GM19240 (cell line): Measurements from ENCODE around the gene C7orf25.

Experiments used
- DNase-seq: peaks from one replicate; pipeline ENCODE4 v3.0.0; 2011; ENCODE audit warnings: low spot score; ENCODE audit not compliant: insufficient read length

C7orf25 gene

GRCh38 chr7:42911454-42912447 is at the start of gene C7orf25:
Gene C7orf25 (minus strand): TSS chr7:42912070. CDS start chr7:42910900, 1,170 bp downstream.
- peak; percentile 71 for DNase-seq

DNA sequence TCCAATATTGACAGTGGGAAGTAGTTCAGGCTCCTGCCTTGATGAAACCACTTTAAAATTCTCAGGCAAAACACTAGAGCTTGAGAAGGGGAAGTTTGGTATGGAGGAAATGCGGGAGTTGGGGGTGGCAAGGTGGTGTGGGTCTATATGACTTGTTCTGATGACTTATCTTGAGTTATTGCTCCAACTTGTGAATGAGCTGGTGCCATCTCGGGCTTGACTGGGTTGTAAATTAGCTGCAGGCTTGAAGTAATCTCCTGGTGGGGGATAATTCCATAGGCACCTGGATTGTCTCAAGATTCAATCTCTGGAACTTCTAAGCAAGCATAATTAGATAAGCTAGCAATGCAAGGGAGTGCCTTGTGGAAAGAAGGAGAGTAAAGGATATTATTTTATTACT is 49.3 kb upstream of the C7orf25 start:
- no peak for DNase-seq

- DNase-seq = no peak
These were observed 48.9 kb upstream of the C7orf25 start for GRCh38 chr7:42960762-42961161.

DNA sequence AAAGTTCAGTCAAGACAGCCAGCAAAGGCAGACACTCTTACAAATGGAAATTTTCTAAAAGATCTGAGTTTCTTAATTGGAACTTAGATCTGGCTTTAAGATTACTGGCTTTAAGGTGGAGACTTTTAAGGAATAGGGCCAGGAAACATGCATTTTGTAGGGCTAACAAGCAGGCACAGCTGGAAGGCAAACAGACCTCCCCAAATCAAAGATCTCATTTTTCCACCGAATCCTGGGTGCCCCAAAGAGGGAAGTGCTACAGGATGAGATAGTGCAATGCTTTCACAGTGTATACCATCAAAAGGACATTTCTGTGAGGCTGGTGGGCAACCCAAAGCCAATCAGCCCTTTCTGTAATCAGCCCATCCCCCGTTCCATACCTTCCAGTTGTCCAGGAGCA is 47.7 kb upstream of the C7orf25 start:
- DNase-seq = no peak

DNA sequence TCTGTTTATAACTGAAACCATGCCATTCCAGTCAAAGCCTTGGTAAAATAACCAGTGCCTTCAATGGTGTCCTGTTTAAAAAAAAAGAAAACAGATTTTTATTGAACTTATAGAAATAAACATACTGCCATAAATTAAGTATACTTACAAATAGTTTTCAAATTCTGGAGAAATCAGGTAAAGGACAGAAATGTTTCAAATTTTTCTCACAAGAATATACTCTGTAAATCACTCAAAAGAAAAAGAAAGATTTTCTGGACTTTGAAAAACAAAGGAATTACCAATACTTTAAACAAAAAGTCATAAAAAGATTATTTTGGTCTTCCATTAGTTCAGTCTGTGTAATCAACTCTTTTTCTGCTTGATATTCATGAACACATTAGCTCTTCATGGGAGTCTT is 44.2 kb upstream of the C7orf25 start:
- no peak for DNase-seq

GRCh38 chr7:42953994-42954393 is 42.1 kb upstream of the C7orf25 start:
- DNase-seq = no peak

DNA sequence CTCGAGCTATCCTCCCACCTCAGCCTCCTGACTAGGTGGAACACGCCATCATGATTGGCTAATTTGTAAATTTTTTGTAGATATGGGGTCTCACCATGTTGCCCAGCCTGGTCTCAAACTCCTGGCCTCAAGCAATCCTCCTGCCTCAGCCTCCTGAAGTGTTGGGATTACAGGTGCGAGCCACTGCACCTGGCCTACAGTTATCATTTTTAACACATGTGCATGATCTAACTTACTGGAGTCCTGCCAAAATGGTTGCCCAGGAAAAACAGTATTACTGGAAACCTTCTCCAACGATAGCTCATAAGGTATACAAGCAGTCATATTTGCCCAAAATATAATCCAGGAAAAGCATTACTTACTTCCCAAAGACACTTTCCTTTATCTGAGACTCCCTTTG is 40.5 kb upstream of the C7orf25 start:
- no peak for DNase-seq

DNA sequence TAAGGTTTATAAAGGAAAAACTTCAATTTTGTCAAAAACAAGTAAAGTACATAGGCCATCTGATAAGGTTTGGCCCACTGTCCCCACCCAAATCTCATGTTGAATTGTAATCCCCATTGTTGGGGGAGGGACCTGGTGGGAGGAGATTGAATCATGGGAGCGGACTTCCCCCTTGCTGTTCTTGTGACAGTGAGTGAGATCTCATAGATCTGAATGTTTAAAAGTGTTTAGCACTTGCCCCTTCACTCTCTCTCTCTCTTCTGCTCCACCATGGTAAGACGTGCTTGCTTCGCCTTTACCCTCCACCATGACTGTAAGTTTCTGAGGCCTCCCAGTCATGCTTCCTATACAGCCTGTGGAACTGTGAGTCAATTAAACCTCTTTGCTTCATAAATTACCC is 38.5 kb upstream of the C7orf25 start:
- no peak for DNase-seq

DNA sequence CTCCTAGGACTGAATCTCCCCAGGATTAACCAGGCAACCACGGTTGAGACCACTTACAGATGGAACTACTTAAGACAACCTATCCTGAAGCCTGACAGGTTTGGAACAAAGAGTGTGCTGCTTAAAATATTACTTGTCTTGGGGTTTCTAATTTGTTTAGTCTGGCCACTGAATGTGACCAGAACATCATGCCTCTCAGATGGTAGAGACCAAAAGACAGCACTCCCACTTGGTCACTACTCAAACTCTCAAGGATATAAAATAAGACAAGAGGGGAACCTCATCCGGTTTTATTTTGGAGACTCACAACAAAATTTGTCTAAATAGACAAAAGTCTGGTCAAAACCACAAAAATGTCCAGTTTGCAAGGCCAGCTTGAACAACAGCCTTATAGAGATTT is 35.7 kb upstream of the C7orf25 start:
- DNase-seq = no peak

DNA sequence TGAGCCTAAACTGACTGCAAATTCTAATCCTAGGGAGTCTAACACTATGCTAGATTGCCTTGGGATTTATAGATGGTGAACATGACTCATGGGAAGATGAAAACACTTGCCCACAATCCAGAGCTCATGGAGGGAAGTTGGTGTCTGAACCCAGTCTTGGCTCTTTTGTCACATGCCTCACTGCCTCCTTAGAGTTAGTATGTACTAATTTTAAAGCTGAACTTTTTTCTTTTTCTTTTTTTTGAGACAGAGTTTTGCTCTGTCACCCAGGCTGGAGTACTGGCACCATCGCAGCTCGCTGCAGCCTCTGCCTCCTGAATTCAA is 34.7 kb upstream of the C7orf25 start:
- DNase-seq = no peak

DNA sequence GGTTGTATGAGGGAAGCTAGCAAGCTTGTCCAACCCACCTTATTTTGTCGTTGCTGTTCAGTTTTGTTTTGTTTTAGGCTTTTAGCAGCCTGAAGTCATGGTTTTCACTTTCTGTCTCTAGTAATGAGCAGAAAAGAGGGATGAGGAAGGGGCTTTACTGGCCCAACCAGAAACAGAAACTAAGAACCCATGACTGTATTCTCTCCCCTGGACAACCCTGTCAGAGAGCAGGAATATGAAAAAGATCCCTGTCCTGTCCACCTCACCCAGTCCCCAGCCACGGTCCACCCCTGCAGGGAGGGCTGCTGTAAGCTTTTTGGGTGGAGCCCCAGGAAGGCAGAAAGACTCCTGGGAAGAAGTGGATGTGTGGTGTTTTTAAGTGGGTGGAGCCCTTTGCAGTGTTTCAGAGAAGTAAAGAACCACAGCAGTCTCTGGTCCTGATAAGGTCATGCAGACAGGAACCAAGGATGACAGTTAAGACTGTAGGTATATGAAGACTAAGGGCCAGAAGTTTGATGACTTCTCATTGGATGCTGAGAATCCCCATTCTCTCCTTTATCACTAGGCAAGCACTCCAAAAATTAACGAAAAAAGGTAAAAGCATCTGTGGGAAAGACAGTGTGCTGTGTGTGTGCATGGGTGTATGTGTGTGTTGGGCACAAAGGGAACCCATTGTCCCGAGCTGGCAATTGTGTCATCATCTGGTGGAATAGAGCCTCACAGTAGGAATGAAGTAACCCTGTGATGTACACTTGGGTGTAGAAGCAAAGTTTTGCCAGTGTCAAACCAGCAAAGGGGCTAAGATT is 34.2 kb upstream of the C7orf25 start:
- DNase-seq = no peak

DNA sequence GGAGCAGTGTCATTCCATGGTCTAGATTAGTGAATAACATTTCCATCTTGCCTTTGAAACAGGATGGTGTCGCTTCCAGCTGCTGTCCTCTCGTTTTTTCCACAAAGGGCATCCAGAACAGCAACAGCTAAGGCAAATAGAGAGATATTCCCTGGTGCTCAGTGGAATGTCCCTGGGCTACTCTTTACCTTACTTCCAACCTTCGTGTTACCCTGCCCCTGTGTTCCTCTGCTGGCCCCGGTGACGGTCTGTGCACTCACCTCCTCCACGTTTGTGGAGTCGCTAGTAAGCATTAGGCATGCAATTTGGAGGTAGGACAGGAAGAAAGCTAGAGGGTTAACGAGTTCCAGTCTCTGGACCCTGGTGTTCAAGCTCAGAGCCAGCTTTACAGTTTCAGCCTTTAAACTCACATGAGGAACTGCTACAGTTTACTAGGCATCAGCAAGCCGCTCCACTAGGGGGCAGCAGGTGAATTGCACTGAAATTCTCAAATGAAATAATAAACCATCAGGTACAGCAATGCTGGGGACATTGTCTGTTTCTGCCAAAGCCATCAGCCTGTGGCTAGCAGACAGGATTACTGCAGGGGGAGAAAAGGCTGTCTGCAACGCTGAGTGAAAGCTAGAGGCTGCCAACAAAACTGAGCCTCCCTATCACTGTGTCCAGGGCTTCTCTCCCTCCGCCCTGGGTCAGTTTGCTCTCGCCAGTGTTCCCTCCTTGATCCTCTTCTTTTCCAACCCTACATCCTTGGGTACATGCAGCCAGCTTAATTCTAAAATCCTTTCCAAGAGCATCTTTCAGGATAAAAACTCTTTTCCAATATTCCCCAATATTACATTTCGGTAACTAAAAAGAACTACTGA is 29.3 kb upstream of the C7orf25 start:
- DNase-seq = no peak

- DNase-seq = no peak
These were observed 27.8 kb upstream of the C7orf25 start for GRCh38 chr7:42939457-42940240.

DNA sequence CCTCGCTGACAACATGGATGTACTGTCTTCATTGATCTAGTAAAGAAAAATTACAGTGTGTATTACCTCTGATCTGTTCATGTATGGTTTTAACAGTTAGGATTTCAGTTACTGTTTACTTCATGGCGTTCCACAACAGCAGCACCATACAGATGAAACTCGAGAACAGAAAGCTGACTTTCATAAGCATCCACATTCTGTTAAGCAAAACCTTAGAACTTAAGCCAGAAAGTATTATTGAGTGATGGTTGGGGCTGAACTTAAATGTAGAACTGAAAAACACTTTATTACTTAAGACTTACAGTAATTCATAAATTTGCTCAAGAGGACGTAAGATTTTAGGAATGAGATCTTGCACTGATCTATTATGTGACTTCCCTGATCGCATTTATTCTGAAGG is 24.0 kb upstream of the C7orf25 start:
- DNase-seq = no peak

DNA sequence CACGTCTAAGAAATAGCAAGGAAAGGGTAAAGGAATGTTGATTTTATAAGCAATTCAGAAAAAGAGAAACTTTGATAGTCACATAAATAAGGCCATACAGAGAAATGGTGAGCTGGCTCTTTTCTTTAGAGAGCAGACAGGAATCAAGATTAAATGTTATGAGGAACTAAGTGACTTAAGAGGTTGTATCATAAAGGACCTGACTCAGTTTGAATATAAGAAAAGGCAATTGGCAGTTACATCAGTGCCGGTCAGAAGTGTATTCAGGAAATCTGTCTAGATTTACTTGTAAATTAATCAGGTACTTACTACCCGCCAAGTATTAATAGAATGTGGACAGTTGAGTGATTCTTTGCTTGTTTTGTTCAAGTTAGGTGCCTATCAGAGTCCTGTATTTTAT is 22.4 kb upstream of the C7orf25 start:
- no peak for DNase-seq

DNA sequence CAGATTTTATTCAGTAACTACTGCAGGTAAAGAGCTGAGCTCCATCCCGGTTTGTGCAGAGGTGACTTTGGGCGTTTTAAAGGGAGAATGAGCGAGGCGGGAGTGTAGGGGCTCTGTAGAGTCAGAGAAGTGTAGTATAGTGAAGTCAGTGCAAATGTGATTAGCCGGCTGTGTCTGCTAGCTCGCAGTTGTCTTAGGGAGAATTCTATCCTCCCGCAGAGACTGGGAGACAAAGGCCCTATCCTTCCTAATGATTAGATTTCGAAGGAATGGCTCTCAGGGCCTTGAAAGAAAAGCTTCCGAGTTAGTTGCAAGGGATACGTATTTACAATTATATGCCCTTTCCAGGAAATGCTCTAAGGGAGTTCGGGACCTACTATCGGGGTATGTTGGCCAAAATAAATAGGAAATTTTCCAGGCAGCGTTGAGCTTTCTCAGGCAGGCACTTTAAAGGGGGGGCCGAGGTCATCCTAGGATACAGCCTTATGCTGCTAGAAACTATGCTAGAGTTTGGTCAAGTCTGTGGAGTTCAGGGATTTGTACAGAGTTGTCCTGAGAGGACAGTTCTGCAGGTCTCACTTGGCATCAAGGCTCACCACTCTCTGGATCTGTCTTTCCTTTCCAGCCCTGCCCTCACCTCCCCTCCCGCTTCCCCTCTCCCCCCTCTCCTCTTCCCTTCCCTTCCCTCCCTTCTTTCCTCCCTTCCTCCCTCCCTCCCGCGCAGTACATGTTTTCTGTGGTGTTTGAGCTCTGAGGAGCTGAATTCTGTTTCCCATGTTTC is 21.1 kb upstream of the C7orf25 start:
- no peak for DNase-seq

- DNase-seq = peak; percentile 77
These were observed 20.2 kb upstream of the C7orf25 start, which contains the start of the genes MRPL32 and PSMA2 for GRCh38 chr7:42931834-42932651. Gene MRPL32 (plus strand): TSS chr7:42932376. CDS start chr7:42932387, 11 bp downstream. Gene PSMA2 (minus strand): TSS chr7:42932174. CDS start chr7:42932158, 16 bp downstream.

DNA sequence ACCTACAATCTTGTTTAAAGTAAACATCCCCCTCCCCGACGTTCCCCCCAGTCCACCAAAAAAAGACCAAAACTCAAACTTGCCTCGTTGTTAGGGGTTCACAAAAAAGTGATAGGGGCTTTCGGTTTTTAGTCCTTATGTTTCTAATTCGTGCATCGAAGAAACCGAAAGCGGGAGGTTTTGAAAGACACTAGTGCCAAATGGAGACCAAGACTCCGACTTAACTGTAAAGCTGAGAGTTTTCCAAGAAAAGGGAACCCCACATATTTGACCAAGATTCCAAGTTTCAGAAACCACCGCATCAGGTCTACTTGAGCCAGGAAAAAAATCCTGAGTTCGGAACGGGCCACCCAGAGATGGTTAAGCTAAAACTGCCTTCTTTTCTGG is 19.6 kb upstream of the C7orf25 start:
- no peak for DNase-seq

- DNase-seq = no peak
These were observed 19.0 kb upstream of the C7orf25 start for GRCh38 chr7:42930889-42931288.
